GM12872 (cell line): ENCODE data around the gene CEL.

ENCODE experiments used
- CTCF ChIP-seq: IDR thresholded peaks from 3 replicates; pipeline ENCODE4 v1.5.1; 2011; ENCODE audit warnings: low read depth, mild to moderate bottlenecking, low read length, moderate library complexity; ENCODE audit not compliant: insufficient read depth

Gene CEL

GRCh38 chr9:133075925-133076630 is 14.3 kb downstream of the CEL start:
- no peak for TF ChIP-seq CTCF

- no peak for TF ChIP-seq CTCF
Observed at GRCh38 chr9:133076691-133077090, 14.9 kb downstream of the CEL start.

GRCh38 chr9:133078486-133078885 is 16.7 kb downstream of the CEL start:
- no peak for TF ChIP-seq CTCF

GRCh38 chr9:133080161-133080560 is 18.4 kb downstream of the CEL start:
- TF ChIP-seq CTCF, result no peak

GRCh38 chr9:133086894-133087293 is 25.1 kb downstream of the CEL start:
- no peak for TF ChIP-seq CTCF

- no peak for TF ChIP-seq CTCF
Observed at GRCh38 chr9:133087429-133088145, 25.8 kb downstream of the CEL start.

- no peak for TF ChIP-seq CTCF
Observed at GRCh38 chr9:133088146-133088750, 26.5 kb downstream of the CEL start.
